GM19395 (cell line): ENCODE results near the gene CDK12.
"Not testable (repeated sequence)": the region's sequence is repeated elsewhere in the genome, so short reads cannot be mapped to it uniquely, and the experiment has no call there.

Experiments used
- ATAC-seq: cut with Tn5 transposase; IDR thresholded peaks from one replicate; pipeline ENCODE4 v1.9.1; 2021; ENCODE audit warnings: mild to moderate bottlenecking, moderate library complexity; ENCODE audit not compliant: unreplicated experiment

Gene CDK12

DNA sequence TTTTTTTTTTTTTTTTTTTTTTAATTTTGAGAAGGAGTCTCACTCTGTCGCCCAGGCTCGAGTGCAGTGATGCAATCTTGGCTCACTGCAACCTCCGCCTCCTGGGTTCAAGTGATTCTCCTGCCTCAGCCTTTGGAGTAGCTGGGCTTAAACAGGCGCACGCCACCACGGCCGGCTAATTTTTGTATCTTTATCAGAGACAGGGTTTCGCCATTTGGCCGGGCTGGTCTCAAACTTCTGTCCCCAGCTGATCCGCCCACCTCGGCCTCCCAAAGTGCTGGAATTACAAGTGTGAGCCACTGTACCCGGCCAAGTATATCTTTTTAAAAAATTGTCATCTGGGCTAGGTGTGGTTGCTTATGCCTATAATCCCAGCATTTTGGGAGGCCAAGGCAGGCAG, 35.6 kb downstream of the CDK12 start:
- ATAC-seq, result not testable (repeated sequence)

GRCh38 chr17:39507511-39507910, 46.2 kb downstream of the CDK12 start:
- no peak for ATAC-seq

- ATAC-seq, result no peak
Observed at GRCh38 chr17:39508987-39509386, 47.7 kb downstream of the CDK12 start.

- no peak for ATAC-seq
Observed at GRCh38 chr17:39513309-39513708, 52.0 kb downstream of the CDK12 start.

DNA sequence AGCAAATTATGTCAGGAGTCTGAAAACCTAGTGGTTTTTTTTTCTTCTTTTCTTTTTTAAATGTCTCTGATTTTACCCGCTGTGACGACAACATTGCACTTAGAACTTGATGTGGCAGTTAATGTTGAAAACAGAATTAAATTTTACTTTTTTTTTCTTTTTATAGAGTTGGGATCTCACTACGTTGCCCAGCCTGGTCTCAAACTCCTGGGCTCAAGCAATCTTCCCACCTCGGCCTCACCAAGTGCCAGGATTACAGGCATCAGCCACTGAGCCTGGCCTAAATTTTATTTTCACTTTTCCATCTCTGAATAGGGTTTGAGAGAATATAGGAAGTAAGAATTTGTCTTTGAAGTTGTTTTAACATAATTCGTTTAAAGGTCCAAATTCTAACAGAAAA, 52.6 kb downstream of the CDK12 start:
- ATAC-seq, result no peak

DNA sequence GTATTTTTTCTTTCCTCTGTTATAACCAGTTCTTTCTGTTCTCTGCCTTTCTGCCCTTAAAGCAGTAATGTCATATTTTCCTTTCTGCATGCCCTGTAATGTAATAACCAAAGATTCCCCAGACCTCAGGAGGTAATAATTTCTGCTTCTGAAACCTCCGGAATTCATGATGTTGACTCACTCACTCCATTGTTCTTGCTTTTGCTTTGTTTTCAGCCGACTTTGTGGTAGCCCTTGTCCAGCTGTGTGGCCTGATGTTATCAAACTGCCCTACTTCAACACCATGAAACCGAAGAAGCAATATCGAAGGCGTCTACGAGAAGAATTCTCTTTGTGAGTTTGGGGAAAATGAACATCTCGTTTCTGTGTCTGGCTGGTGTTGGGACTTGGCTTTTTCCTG, 55.9 kb downstream of the CDK12 start:
- ATAC-seq, result no peak

GRCh38 chr17:39525801-39526506, 64.7 kb downstream of the CDK12 start:
- no peak for ATAC-seq

DNA sequence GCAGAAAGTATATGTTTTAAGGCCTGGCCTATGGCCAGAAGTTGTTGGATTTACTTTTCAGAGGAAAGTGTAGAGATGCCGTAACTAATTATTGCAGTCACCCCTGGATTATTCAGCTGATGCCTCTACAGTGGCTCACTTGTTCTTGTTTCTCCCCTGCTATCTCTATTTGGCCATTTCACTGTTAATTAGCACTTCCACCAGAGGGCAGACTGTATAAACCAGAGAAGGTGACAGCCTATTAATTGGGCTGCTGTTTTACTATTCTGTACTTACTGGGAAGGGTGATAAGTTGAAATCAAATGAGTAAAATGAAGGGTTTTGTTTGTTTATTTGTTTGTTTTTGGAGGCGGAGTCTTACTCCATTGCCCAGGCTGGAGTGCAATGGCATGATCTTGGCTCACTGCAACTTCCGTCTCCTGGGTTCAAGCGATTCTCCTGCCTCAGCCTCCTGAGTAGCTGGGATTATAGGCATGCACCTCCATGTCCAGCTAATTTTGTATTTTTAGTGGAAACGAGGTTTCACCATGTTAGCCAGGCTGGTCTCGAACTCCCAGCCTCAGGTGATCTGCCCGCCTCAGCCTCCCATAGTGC, 66.0 kb downstream of the CDK12 start:
- ATAC-seq, result no peak

DNA sequence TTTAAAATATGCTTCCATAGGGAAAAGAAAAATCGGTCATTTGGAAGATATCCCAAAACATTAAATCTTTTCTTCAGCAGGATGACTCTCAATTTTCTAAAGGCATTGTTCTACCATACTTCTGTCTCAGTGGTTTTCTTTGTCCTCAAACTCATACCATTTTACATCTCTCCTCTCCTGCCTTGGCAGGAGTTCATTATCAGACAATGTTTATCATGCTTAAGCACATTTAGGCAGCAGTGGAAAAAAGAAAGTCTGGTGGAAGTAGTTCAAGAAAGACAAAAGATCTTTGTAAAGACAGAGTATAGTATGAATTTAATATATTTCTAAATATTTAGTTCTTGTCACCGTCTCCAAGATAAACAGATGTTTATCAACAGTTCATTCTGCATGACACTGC, 68.2 kb downstream of the CDK12 start:
- no peak for ATAC-seq

- no peak for ATAC-seq
Observed at GRCh38 chr17:39530513-39530912, 69.2 kb downstream of the CDK12 start.

DNA sequence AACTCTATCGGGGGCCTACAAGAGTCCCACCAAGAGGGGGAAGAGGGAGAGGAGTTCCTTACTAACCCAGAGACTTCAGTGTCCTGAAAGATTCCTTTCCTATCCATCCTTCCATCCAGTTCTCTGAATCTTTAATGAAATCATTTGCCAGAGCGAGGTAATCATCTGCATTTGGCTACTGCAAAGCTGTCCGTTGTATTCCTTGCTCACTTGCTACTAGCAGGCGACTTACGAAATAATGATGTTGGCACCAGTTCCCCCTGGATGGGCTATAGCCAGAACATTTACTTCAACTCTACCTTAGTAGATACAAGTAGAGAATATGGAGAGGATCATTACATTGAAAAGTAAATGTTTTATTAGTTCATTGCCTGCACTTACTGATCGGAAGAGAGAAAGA, 70.0 kb downstream of the CDK12 start:
- ATAC-seq, result no peak

DNA sequence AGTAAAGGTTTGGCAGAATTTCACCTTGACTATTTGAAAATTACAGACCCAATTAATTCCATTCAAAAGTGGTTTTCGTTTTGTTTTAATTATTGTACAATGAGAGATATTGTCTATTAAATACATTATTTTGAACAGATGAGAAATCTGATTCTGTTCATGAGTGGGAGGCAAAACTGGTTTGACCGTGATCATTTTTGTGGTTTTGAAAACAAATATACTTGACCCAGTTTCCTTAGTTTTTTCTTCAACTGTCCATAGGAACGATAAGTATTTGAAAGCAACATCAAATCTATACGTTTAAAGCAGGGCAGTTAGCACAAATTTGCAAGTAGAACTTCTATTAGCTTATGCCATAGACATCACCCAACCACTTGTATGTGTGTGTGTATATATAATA, 72.6 kb downstream of the CDK12 start:
- ATAC-seq, result no peak

- ATAC-seq, result no peak
Observed at GRCh38 chr17:39534768-39535405, 73.6 kb downstream of the CDK12 start.

- ATAC-seq, result no peak
Observed at GRCh38 chr17:39536468-39536867, 75.2 kb downstream of the CDK12 start.

DNA sequence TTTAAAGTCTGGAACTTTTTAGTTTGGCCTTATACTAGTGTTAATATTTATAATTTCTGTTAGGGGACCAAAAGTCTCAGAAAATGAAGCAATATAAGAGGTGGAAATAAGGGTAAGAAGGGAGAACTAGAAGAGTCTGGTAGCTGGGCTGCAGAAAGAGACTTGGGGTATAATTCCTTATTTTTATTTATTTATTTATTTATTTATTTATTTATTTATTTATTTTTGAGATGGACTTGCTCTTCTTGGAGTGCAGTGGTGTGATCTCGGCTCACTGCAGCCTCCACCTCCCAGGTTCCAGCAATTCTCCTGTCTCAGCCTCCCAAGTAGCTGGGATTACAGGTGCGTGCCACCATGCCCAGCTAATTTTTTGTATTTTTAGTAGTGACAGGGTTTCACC, 76.1 kb downstream of the CDK12 start:
- not testable (repeated sequence) for ATAC-seq

DNA sequence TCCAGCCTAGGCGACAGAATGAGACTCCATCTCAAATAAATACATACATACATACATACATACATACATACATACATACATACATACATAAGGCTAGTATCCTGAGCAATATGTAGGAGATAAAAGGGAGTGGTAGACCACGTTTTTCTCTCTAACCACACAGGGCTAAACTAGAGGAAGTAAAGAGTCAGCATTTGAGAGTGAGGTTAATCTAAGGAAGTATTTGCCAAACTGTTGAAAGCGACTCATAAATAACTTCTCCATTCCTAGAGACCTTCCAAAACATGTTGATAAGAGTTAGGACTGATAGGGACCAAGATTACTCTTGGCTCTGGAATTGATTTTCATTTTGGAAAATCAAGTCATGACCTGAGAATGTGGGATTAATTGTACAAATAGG, 77.6 kb downstream of the CDK12 start:
- ATAC-seq, result no peak

GRCh38 chr17:39540611-39541010, 79.3 kb downstream of the CDK12 start:
- ATAC-seq, result no peak

DNA sequence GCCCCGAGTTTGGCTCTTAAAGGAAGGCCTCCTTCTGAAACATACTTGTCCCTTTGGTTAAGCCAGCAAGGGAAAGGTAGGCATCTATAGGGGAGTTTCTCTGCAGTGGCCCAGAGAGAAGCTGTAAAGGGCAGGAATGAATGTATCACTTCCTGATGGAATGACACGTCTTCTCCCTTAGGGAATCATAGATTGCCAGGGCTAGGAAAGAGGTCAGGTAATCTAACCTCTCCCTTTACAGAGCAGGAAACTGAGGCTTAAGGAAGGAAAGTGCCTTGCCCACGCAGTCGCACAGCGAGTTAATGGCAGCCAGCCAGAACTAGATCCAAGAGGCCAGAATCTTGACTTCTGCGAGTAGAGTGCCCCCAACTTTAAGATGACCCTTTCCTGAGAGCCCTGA, 80.4 kb downstream of the CDK12 start:
- ATAC-seq, result no peak

GRCh38 chr17:39543176-39543575, 81.9 kb downstream of the CDK12 start:
- no peak for ATAC-seq

GRCh38 chr17:39543664-39544063, 82.4 kb downstream of the CDK12 start:
- ATAC-seq, result no peak

- not testable (repeated sequence) for ATAC-seq
Observed at GRCh38 chr17:39544361-39544760, 83.1 kb downstream of the CDK12 start.

DNA sequence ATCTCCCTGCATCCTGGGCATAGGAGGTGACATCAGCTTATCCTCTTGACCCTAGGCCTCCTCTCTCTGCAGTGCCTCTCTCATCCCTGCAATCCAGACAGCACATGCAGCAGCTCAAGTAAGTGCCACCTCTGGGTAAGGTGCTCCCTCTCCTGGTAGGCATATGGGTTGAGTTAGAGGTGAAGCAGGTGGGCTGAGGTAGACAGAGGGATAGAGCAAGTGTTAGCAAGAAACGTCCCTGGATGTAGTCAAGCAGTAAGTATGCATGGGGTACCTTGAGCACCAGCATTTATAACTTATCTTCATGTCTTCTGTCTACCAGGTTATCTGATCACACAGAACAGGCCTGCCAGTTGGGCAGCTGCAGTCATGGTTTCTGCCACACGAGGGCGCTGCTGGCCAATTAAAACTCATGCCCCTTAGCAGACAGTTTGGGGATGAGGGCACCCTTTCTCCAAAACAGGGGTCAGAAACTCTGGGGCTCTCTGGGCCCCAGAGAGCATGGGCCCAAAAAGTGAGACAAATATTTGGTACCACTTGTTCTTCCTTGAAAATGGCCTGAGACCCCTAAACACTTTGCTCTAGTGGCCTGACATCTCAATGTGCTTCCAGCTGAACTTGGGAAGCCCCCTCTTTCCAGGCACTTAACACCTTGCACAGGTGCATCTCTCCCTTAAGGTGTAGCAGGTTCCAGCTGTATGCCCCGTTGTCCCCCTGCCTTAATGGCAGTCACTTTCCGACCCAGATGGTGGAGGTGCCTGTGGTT, 86.6 kb downstream of the CDK12 start:
- no peak for ATAC-seq
